DMS53 treated with DMSO at 0.1 percent for 48 hours (cell line): ENCODE results near the gene DIO1.

ENCODE experiments used
- DNase-seq: peaks from one replicate; lab custom pipeline; 2025; ENCODE audit not compliant: unreplicated experiment; lab: John Stamatoyannopoulos, UW

DIO1 gene

GRCh38 chr1:53892911-53893310 lies 1.1 kb upstream of the DIO1 start:
- no peak for DNase-seq

GRCh38 chr1:53894644-53895043 lies 657 bp downstream of the DIO1 start:
- no peak for DNase-seq

GRCh38 chr1:53895421-53895820 lies 1.4 kb downstream of the DIO1 start:
- no peak for DNase-seq

GRCh38 chr1:53896635-53897229 lies 2.7 kb downstream of the DIO1 start:
- DNase-seq, result no peak

- DNase-seq, result no peak
Measured at GRCh38 chr1:53899206-53899628, 5.2 kb downstream of the DIO1 start.

- no peak for DNase-seq
Measured at GRCh38 chr1:53899708-53900107, 5.7 kb downstream of the DIO1 start.

- DNase-seq, result peak; percentile 50
Measured at GRCh38 chr1:53902235-53903138, 8.5 kb downstream of the DIO1 start.

GRCh38 chr1:53905509-53905908 lies 11.5 kb downstream of the DIO1 start:
- no peak for DNase-seq

GRCh38 chr1:53906121-53906520 lies 12.1 kb downstream of the DIO1 start:
- no peak for DNase-seq

- no peak for DNase-seq
Measured at GRCh38 chr1:53909946-53910345, 16.0 kb downstream of the DIO1 start.

GRCh38 chr1:53911442-53911841 lies 17.5 kb downstream of the DIO1 start:
- no peak for DNase-seq

- no peak for DNase-seq
Measured at GRCh38 chr1:53913352-53914033, 19.5 kb downstream of the DIO1 start.

- no peak for DNase-seq
Measured at GRCh38 chr1:53918343-53918742, 24.4 kb downstream of the DIO1 start.

GRCh38 chr1:53919675-53920066 lies 25.7 kb downstream of the DIO1 start:
- no peak for DNase-seq

GRCh38 chr1:53927376-53927881 lies 33.4 kb downstream of the DIO1 start:
- DNase-seq, result no peak

- no peak for DNase-seq
Measured at GRCh38 chr1:53929246-53929960, 35.4 kb downstream of the DIO1 start.

- DNase-seq, result no peak
Measured at GRCh38 chr1:53930932-53931331, 36.9 kb downstream of the DIO1 start.

- no peak for DNase-seq
Measured at GRCh38 chr1:53931523-53931922, 37.5 kb downstream of the DIO1 start.

GRCh38 chr1:53934170-53934765 lies 40.3 kb downstream of the DIO1 start:
- no peak for DNase-seq

- no peak for DNase-seq
Measured at GRCh38 chr1:53936430-53936829, 42.4 kb downstream of the DIO1 start.
